Suprapubic skin (tissue), 4 donors: ENCODE measurements around the gene MED27. TPM values are rescaled to one million over a fixed set of nuclear protein-coding genes. Genes with fewer than 3 reads are reported as not detected.

Experiments used
- DNase-seq, 2 donors: peaks; one replicate each; pipeline ENCODE4 v3.0.0-alpha.2; 2019; ENCODE audit warnings: low spot score in 2 of 2
- H3K27ac ChIP-seq: fragments of 200-600 bp; sonication (generic); one replicate; pipeline ENCODE4 v1.5.1; 2019
- H3K27me3 ChIP-seq: fragments of 200-600 bp; sonication (generic); one replicate; pipeline ENCODE4 v1.5.1; 2019
- H3K36me3 ChIP-seq: fragments of 200-600 bp; sonication (generic); one replicate; pipeline ENCODE4 v1.5.1; 2019
- H3K4me1 ChIP-seq: fragments of 200-600 bp; sonication (generic); one replicate; pipeline ENCODE4 v1.5.1; 2019
- H3K4me3 ChIP-seq: fragments of 200-600 bp; sonication (generic); one replicate; pipeline ENCODE4 v1.5.1; 2019; ENCODE audit warnings: mild to moderate bottlenecking
- H3K9me3 ChIP-seq: fragments of 200-600 bp; sonication (generic); one replicate; pipeline ENCODE4 v1.5.1; 2019
- EP300 ChIP-seq: sonication (generic); formaldehyde crosslinking; IDR thresholded peaks from one replicate; pipeline ENCODE4 v1.6.1; 2017; ENCODE audit warnings: antibody characterized with exemption
- POLR2A ChIP-seq, 2 donors: fragments of 450-650 bp; IDR thresholded peaks; one replicate each; pipeline ENCODE4 v1.6.1; 2017; ENCODE audit warnings: antibody characterized with exemption in 2 of 2, mild to moderate bottlenecking in 2 of 2, moderate library complexity in 2 of 2
- POLR2AphosphoS5 ChIP-seq, 3 donors: sonication (generic); formaldehyde crosslinking; IDR thresholded peaks; one replicate each; pipeline ENCODE4 v1.6.1; 2017; ENCODE audit warnings: antibody characterized with exemption in 3 of 3
- WGBS: methylation state at CpG from one replicate; pipeline ENCODE4 v1.1.5; 2018; 5-methylcytosine and 5-hydroxymethylcytosine counted together
- total RNA-seq, 4 donors: library from RNA; depleted of rRNA; stranded (reverse); fragments of >200 nt; gene quantifications; one replicate each; pipeline ENCODE4 v1.1.0, GENCODE V29; 2016
- TF ChIP-seq, protein P1 (sequence below), 2 donors: fragments of 200-600 bp in 1 of 2; fragments of 450-650 bp in 1 of 2; sonication (generic) in 1 of 2; IDR thresholded peaks; one replicate each; pipeline ENCODE4 v1.5.1; 2016 to 2019; ENCODE audit warnings: antibody characterized with exemption in 2 of 2, mild to moderate bottlenecking in 1 of 2, moderate library complexity in 1 of 2

The MED27 gene
- total RNA-seq, 4 donors from 2014 or later, result 12.6 to 20.3 (median 16.0) TPM

GRCh38 chr9:131963072-131964030, 116.3 kb downstream of the MED27 start:
- 90% methylated on average over 12 of the region's 12 CpGs for WGBS
- TF ChIP-seq, protein P1, sequence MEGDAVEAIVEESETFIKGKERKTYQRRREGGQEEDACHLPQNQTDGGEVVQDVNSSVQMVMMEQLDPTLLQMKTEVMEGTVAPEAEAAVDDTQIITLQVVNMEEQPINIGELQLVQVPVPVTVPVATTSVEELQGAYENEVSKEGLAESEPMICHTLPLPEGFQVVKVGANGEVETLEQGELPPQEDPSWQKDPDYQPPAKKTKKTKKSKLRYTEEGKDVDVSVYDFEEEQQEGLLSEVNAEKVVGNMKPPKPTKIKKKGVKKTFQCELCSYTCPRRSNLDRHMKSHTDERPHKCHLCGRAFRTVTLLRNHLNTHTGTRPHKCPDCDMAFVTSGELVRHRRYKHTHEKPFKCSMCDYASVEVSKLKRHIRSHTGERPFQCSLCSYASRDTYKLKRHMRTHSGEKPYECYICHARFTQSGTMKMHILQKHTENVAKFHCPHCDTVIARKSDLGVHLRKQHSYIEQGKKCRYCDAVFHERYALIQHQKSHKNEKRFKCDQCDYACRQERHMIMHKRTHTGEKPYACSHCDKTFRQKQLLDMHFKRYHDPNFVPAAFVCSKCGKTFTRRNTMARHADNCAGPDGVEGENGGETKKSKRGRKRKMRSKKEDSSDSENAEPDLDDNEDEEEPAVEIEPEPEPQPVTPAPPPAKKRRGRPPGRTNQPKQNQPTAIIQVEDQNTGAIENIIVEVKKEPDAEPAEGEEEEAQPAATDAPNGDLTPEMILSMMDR (IDR thresholded peaks at IDR 0.05), result no peak
- no peak for TF ChIP-seq POLR2AphosphoS5 (IDR thresholded peaks at IDR 0.05)
- no peak for TF ChIP-seq EP300
- no peak for TF ChIP-seq POLR2A (IDR thresholded peaks at IDR 0.05)
- peaks cover 3% of the 10 kb centered on the region for H3K36me3 ChIP-seq
- no peak overlapping the region for H3K27ac ChIP-seq
- H3K9me3 ChIP-seq, result no peaks in the 10 kb centered on the region
- H3K4me1 ChIP-seq, result no peaks in the 10 kb centered on the region
- no peaks in the 10 kb centered on the region for H3K27me3 ChIP-seq
- H3K4me3 ChIP-seq, result no peak overlapping the region
- DNase-seq, result no peak

GRCh38 chr9:131961496-131961880, 118.2 kb downstream of the MED27 start:
- 90% methylated on average over 6 of the region's 6 CpGs for WGBS
- no peaks in the 10 kb centered on the region for H3K9me3 ChIP-seq
- H3K36me3 ChIP-seq, result peaks cover 4% of the 10 kb centered on the region
- H3K27me3 ChIP-seq, result no peaks in the 10 kb centered on the region
- H3K4me3 ChIP-seq, result no peak overlapping the region
- TF ChIP-seq POLR2AphosphoS5 (IDR thresholded peaks at IDR 0.05), result no peak
- TF ChIP-seq POLR2A (IDR thresholded peaks at IDR 0.05), result no peak
- no peak for TF ChIP-seq EP300
- TF ChIP-seq, protein P1 (IDR thresholded peaks at IDR 0.05), result no peak
- no peak overlapping the region for H3K27ac ChIP-seq
- H3K4me1 ChIP-seq, result no peaks in the 10 kb centered on the region
- no peak for DNase-seq

DNA sequence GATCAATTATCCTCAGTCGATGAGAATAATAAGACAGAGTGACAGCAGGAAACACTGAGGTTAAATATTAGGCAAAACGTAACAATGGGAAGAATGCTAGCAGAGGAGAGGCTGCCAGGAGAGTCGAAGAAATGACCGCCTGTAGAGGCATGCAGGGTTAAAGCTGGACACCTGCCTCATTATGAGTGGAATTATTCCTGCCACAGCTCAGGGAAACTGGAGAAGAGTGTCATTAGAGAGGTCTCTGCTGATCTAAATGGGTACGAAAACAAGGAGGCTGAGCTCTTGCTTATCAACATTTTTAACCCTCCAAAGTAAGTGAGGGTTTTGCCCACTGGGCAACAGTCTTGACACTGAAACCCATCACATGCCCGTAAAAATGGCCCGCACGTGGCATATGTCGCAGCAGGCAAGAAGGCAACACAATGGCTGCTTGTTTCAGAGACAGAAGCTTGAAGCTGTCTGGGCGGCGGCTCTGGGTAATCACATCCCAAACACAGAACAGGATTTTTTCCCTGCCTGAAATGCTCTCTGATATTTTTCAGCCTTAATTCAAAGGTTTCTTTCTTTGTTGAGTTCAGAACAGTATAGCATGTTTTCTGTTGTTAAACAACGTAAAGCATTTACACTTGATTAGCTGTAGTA, 118.7 kb downstream of the MED27 start:
- Histone ChIP-seq H3K4me1 (no peaks in the 10 kb centered on the region), H3K27ac (no peak overlapping the region), H3K4me3 (no peak overlapping the region), H3K27me3 (no peaks in the 10 kb centered on the region), H3K36me3 (peaks cover 4% of the 10 kb centered on the region), H3K9me3 (no peaks in the 10 kb centered on the region)
- 73% methylated on average over 12 of the region's 12 CpGs for WGBS
- TF ChIP-seq POLR2AphosphoS5 (IDR thresholded peaks at IDR 0.05) (no peak), EP300 (no peak), POLR2A (IDR thresholded peaks at IDR 0.05) (no peak)
- TF ChIP-seq, protein P1 (IDR thresholded peaks at IDR 0.05), result no peak
- DNase-seq, result no peak

DNA sequence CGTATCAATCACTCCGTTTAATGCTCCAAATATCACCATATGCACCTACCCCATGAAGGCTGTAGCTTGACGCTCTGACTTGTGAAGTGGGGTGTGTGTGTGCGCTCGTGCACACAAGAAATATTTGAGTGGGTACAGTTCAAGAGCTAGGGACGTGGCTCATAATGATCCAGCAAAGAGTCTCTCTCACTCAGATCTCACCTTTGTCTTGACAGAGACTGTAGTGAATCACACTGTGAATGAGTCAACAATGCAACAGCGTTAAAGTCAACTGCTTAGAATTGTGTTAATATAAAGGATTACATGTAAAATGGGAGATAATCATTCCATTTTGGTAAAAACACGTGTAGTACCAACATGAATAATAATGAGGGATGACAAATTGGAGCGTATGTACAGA, 119.4 kb downstream of the MED27 start:
- no peaks in the 10 kb centered on the region for H3K4me1 ChIP-seq
- no peak overlapping the region for H3K27ac ChIP-seq
- no peak overlapping the region for H3K4me3 ChIP-seq
- peaks cover 4% of the 10 kb centered on the region for H3K36me3 ChIP-seq
- TF ChIP-seq, protein P1 (IDR thresholded peaks at IDR 0.05), result no peak
- TF ChIP-seq POLR2A (IDR thresholded peaks at IDR 0.05) (no peak), EP300 (no peak), POLR2AphosphoS5 (IDR thresholded peaks at IDR 0.05) (no peak)
- no peak for DNase-seq
- H3K9me3 ChIP-seq, result no peaks in the 10 kb centered on the region
- no peaks in the 10 kb centered on the region for H3K27me3 ChIP-seq
- 84% methylated on average over 9 of the region's 9 CpGs for WGBS

DNA sequence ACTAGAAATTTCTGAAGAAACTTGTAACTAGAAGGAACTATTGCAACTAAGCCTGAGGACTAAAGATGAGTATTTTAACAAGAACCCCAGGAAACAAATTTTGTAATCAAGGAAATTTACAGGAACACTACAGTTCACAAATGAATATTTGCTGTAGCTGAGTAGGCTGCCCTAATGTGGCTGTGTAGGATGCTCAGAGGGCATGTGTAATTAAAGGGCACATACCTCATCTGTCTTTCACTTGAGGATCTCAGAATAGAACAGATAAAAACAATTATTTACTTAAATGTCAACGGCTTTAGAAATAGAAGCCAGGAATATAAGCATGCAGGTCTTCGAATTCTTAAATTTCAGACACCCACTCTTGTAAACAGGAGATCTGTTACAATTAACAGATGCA, 119.8 kb downstream of the MED27 start:
- H3K4me3 ChIP-seq, result no peak overlapping the region
- TF ChIP-seq POLR2A (IDR thresholded peaks at IDR 0.05) (no peak), EP300 (no peak), POLR2AphosphoS5 (IDR thresholded peaks at IDR 0.05) (no peak)
- TF ChIP-seq, protein P1 (IDR thresholded peaks at IDR 0.05), result no peak
- H3K4me1 ChIP-seq, result no peaks in the 10 kb centered on the region
- H3K27ac ChIP-seq, result no peak overlapping the region
- WGBS, result 96% methylated on average over 2 of the region's 2 CpGs
- H3K9me3 ChIP-seq, result no peaks in the 10 kb centered on the region
- DNase-seq, result no peak
- no peaks in the 10 kb centered on the region for H3K27me3 ChIP-seq
- peaks cover 4% of the 10 kb centered on the region for H3K36me3 ChIP-seq
